ENCODE results near the gene DHX34.
"Not testable (repeated sequence)": the region's sequence is repeated elsewhere in the genome, so short reads cannot be mapped to it uniquely, and the experiment has no call there.

DHX34 gene

GRCh38 chr19:47331931-47332547 is 17.1 kb upstream of the DHX34 start, which contains the start of gene C5AR2:
Gene C5AR2 (plus strand): TSS chr19:47332175. CDS start chr19:47340800, 8,625 bp downstream.
- no peak for DNase-seq

GRCh38 chr19:47336765-47337718 is 12.1 kb upstream of the DHX34 start:
- DNase-seq = not testable (repeated sequence)

- DNase-seq = no peak
Measured at GRCh38 chr19:47339196-47339880, 9.8 kb upstream of the DHX34 start.

GRCh38 chr19:47340477-47341208 is 8.5 kb upstream of the DHX34 start:
- DNase-seq = no peak

GRCh38 chr19:47341734-47342133 is 7.4 kb upstream of the DHX34 start:
- DNase-seq = no peak

- no peak for DNase-seq
Measured at GRCh38 chr19:47343194-47343802, 5.8 kb upstream of the DHX34 start.

- DNase-seq = no peak
Measured at GRCh38 chr19:47344425-47344824, 4.7 kb upstream of the DHX34 start.

- DNase-seq = not testable (repeated sequence)
Measured at GRCh38 chr19:47346024-47346423, 3.1 kb upstream of the DHX34 start.

- DNase-seq = no peak
Measured at GRCh38 chr19:47350630-47351029, 1.5 kb downstream of the DHX34 start.

GRCh38 chr19:47351548-47351947 is 2.4 kb downstream of the DHX34 start:
- no peak for DNase-seq

GRCh38 chr19:47352095-47352494 is 3.0 kb downstream of the DHX34 start:
- DNase-seq = no peak

- DNase-seq = no peak
Measured at GRCh38 chr19:47353307-47353712, 4.2 kb downstream of the DHX34 start.

GRCh38 chr19:47356900-47357299 is 7.8 kb downstream of the DHX34 start:
- DNase-seq = no peak

- DNase-seq = no peak
Measured at GRCh38 chr19:47357788-47358680, 8.9 kb downstream of the DHX34 start.

- no peak for DNase-seq
Measured at GRCh38 chr19:47358936-47359335, 9.8 kb downstream of the DHX34 start.

- DNase-seq = no peak
Measured at GRCh38 chr19:47362321-47362720, 13.2 kb downstream of the DHX34 start.

GRCh38 chr19:47363758-47364531 is 14.8 kb downstream of the DHX34 start:
- DNase-seq = no peak

GRCh38 chr19:47365455-47365854 is 16.3 kb downstream of the DHX34 start:
- DNase-seq = not testable (repeated sequence)

GRCh38 chr19:47370045-47370611 is 21.0 kb downstream of the DHX34 start:
- no peak for DNase-seq

- DNase-seq = no peak
Measured at GRCh38 chr19:47371261-47371660, 22.1 kb downstream of the DHX34 start.
